ENCODE results near the gene PAPOLB. TPM values are rescaled to one million over a fixed set of nuclear protein-coding genes. Genes with fewer than 3 reads are reported as not detected.

Gene PAPOLB
- total RNA-seq, 1 donor from 2014 or later, result 0.07 TPM

GRCh38 chr7:4828720-4829383 is 33.0 kb downstream of the PAPOLB start:
- DNase-seq (no peak), ATAC-seq (ENCODE audit: low read depth) (no peak)
- Mint-ChIP-seq H3K27me3 (no peaks in the 10 kb centered on the region), H3K27ac (no peak overlapping the region), H3K4me3 (no peak overlapping the region), H3K36me3 (ENCODE audit: low read depth) (no peaks in the 10 kb centered on the region), H3K4me1 (peaks cover 4% of the 10 kb centered on the region), H3K9me3 (no peaks in the 10 kb centered on the region)
- no peak for TF ChIP-seq CTCF (IDR thresholded peaks at IDR 0.05)
- intact Hi-C loops (cut with micrococcal nuclease), result no loop called here
- ChIA-PET POLR2A (no interaction called here), CTCF (interaction anchor here (3.2 kb wide), 1 partner anchor 256 kb away, joined by 14 read pairs; no protein-coding TSS in a partner anchor)

- no peak for ATAC-seq (ENCODE audit: low read depth)
- H3K9me3 Mint-ChIP-seq, result no peaks in the 10 kb centered on the region
- TF ChIP-seq CTCF (IDR thresholded peaks at IDR 0.05), result no peak
- H3K36me3 Mint-ChIP-seq (ENCODE audit: low read depth), result no peaks in the 10 kb centered on the region
- H3K4me3 Mint-ChIP-seq, result no peak overlapping the region
- H3K4me1 Mint-ChIP-seq, result peaks cover 2% of the 10 kb centered on the region
- POLR2A ChIA-PET, result no interaction called here
- no peak for DNase-seq
- CTCF ChIA-PET, result no interaction called here
- peaks cover 7% of the 10 kb centered on the region for H3K27me3 Mint-ChIP-seq
- H3K27ac Mint-ChIP-seq, result no peak overlapping the region
- intact Hi-C loops (cut with micrococcal nuclease), result no loop called here
Observed at GRCh38 chr7:4825081-4825480, 36.7 kb downstream of the PAPOLB start.

GRCh38 chr7:4824120-4824775 is 37.6 kb downstream of the PAPOLB start:
- DNase-seq (no peak), ATAC-seq (ENCODE audit: low read depth) (no peak)
- Mint-ChIP-seq H3K9me3 (no peaks in the 10 kb centered on the region), H3K27me3 (peaks cover 7% of the 10 kb centered on the region), H3K4me1 (no peaks in the 10 kb centered on the region), H3K36me3 (ENCODE audit: low read depth) (no peaks in the 10 kb centered on the region), H3K4me3 (no peak overlapping the region), H3K27ac (no peak overlapping the region)
- POLR2A ChIA-PET, result no interaction called here
- no peak for TF ChIP-seq CTCF (IDR thresholded peaks at IDR 0.05)
- CTCF ChIA-PET, result no interaction called here
- intact Hi-C loops (cut with micrococcal nuclease), result no loop called here

GRCh38 chr7:4823441-4824119 is 38.2 kb downstream of the PAPOLB start:
- Mint-ChIP-seq H3K4me3 (no peak overlapping the region), H3K27me3 (peaks cover 7% of the 10 kb centered on the region), H3K27ac (no peak overlapping the region), H3K4me1 (no peaks in the 10 kb centered on the region), H3K9me3 (no peaks in the 10 kb centered on the region), H3K36me3 (ENCODE audit: low read depth) (no peaks in the 10 kb centered on the region)
- intact Hi-C loops (cut with micrococcal nuclease), result no loop called here
- ChIA-PET CTCF (no interaction called here), POLR2A (no interaction called here)
- DNase-seq (no peak), ATAC-seq (ENCODE audit: low read depth) (no peak)
- TF ChIP-seq CTCF (IDR thresholded peaks at IDR 0.05), result no peak

- CTCF ChIA-PET, result no interaction called here
- Mint-ChIP-seq H3K4me3 (no peak overlapping the region), H3K4me1 (no peaks in the 10 kb centered on the region), H3K36me3 (ENCODE audit: low read depth) (no peaks in the 10 kb centered on the region), H3K27me3 (peaks cover 7% of the 10 kb centered on the region), H3K27ac (no peak overlapping the region), H3K9me3 (no peaks in the 10 kb centered on the region)
- intact Hi-C loops (cut with micrococcal nuclease), result no loop called here
- POLR2A ChIA-PET, result no interaction called here
- DNase-seq (no peak), ATAC-seq (ENCODE audit: low read depth) (no peak)
- no peak for TF ChIP-seq CTCF (IDR thresholded peaks at IDR 0.05)
Observed at GRCh38 chr7:4822677-4823076, 39.2 kb downstream of the PAPOLB start.

Measured in activated B cell treated with CpG ODN at 0.5 μM for 24 hours (primary cell).